Body of pancreas (tissue), 4 donors: ENCODE measurements around the gene KANK3.

Experiments used
- POLR2A ChIP-seq, 3 donors: fragments of 450-650 bp; IDR thresholded peaks; one replicate each; pipeline ENCODE4 v1.6.1; 2016; ENCODE audit warnings: antibody characterized with exemption in 3 of 3, mild to moderate bottlenecking in 2 of 3
- TF ChIP-seq, protein P1 (sequence below), 7 experiments: fragments of 450-650 bp in 4 of 7; fragments of 200-600 bp in 3 of 7; sonication (generic) in 3 of 7; IDR thresholded peaks; one replicate each; pipeline ENCODE4 v1.5.1; 2016 to 2019; ENCODE audit warnings: antibody characterized with exemption in 7 of 7

DNA sequence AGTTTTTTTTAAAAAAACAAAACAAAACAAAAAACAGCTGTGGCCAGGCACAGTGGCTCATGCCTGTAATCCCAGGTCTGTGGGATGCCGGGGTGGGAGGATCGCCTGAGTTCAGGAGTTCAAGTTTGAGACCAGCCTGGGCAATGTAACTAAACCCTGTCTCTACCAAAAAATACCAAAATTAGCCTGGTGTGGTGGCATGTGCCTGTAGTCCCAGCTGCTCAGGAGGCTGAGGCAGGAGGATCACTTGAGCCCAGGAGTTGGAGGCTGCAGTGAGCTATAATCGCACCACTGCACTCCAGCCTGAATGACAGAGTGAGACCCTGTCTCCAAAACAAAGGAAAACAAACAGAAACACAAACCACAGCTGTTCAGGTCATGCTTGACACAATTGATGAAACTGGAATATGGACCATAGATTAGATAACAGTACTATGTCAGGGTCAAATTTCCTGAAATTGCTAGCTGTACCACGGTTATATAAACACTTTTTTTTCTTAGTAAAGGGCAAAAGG, 14.0 kb upstream of the KANK3 start:
- TF ChIP-seq, protein P1, sequence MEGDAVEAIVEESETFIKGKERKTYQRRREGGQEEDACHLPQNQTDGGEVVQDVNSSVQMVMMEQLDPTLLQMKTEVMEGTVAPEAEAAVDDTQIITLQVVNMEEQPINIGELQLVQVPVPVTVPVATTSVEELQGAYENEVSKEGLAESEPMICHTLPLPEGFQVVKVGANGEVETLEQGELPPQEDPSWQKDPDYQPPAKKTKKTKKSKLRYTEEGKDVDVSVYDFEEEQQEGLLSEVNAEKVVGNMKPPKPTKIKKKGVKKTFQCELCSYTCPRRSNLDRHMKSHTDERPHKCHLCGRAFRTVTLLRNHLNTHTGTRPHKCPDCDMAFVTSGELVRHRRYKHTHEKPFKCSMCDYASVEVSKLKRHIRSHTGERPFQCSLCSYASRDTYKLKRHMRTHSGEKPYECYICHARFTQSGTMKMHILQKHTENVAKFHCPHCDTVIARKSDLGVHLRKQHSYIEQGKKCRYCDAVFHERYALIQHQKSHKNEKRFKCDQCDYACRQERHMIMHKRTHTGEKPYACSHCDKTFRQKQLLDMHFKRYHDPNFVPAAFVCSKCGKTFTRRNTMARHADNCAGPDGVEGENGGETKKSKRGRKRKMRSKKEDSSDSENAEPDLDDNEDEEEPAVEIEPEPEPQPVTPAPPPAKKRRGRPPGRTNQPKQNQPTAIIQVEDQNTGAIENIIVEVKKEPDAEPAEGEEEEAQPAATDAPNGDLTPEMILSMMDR (IDR thresholded peaks at IDR 0.05) = no peak
- TF ChIP-seq POLR2A (IDR thresholded peaks at IDR 0.05) = no peak
